ENCODE measurements around the gene PTPRD.

- TF ChIP-seq CTCF (IDR thresholded peaks at IDR 0.05) (no peak), TCF7L2 (IDR thresholded peaks at IDR 0.05; ENCODE audit: low read depth, low read length) (no peak), POLR2AphosphoS5 (IDR thresholded peaks at IDR 0.05; ENCODE audit: low read depth, low read length) (no peak)
Observed at GRCh38 chr9:8447601-8448000, 2165.2 kb downstream of the PTPRD start.
